Endothelial cell of umbilical vein (primary cell): Measurements from ENCODE around the gene CCR5.

Experiments used
- EZH2 ChIP-seq: IDR thresholded peaks from 2 replicates; pipeline ENCODE4 v1.6.1; 2012; ENCODE audit warnings: borderline replicate concordance, low read depth, mild to moderate bottlenecking, moderate library complexity, low read length, inconsistent platforms; ENCODE audit not compliant: severe bottlenecking
- MYC ChIP-seq: IDR thresholded peaks from one replicate; pipeline ENCODE4 v1.6.1; 2011; ENCODE audit warnings: mild to moderate bottlenecking, low read depth, low read length
- POLR2AphosphoS5 ChIP-seq: IDR thresholded peaks from 2 replicates; pipeline ENCODE4 v1.6.1; 2012; ENCODE audit warnings: low read depth, mild to moderate bottlenecking, control low read depth, low read length, moderate library complexity; ENCODE audit not compliant: insufficient read depth
- TF ChIP-seq, protein P1 (sequence below), 2 donors: IDR thresholded peaks; 1 replicate in 1 of 2; 2 replicates in 1 of 2; pipeline ENCODE4 v1.5.1; 2011; ENCODE audit warnings: low read length in 2 of 2, mild to moderate bottlenecking in 2 of 2, moderate library complexity in 2 of 2, control low read depth in 1 of 2, inconsistent platforms in 1 of 2, low read depth in 1 of 2; ENCODE audit not compliant: insufficient read depth in 1 of 2; ENCODE audit errors: extremely low read depth in 1 of 2

- TF ChIP-seq MYC (no peak), EZH2 (no peak), POLR2AphosphoS5 (no peak)
- TF ChIP-seq, protein P1, sequence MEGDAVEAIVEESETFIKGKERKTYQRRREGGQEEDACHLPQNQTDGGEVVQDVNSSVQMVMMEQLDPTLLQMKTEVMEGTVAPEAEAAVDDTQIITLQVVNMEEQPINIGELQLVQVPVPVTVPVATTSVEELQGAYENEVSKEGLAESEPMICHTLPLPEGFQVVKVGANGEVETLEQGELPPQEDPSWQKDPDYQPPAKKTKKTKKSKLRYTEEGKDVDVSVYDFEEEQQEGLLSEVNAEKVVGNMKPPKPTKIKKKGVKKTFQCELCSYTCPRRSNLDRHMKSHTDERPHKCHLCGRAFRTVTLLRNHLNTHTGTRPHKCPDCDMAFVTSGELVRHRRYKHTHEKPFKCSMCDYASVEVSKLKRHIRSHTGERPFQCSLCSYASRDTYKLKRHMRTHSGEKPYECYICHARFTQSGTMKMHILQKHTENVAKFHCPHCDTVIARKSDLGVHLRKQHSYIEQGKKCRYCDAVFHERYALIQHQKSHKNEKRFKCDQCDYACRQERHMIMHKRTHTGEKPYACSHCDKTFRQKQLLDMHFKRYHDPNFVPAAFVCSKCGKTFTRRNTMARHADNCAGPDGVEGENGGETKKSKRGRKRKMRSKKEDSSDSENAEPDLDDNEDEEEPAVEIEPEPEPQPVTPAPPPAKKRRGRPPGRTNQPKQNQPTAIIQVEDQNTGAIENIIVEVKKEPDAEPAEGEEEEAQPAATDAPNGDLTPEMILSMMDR (IDR thresholded peaks at IDR 0.05; ENCODE audit: extremely low read depth in 1 of 2, insufficient read depth in 1 of 2, low read depth in 1 of 2, low read length in 2 of 2): no peak
Measured at GRCh38 chr3:46344476-46344875, 26.3 kb upstream of the CCR5 start.
